Lower leg skin (tissue), 4 donors: ENCODE data around the gene PGBD1. TPM values are rescaled to one million over a fixed set of nuclear protein-coding genes. Genes with fewer than 3 reads are reported as not detected.

ENCODE experiments used
- DNase-seq, 2 donors: peaks; one replicate each; pipeline ENCODE4 v3.0.0-alpha.2; 2019; ENCODE audit warnings: low spot score in 2 of 2
- H3K4me3 ChIP-seq: fragments of 200-600 bp; sonication (generic); 2 replicates; pipeline ENCODE4 v1.5.1; 2017; ENCODE audit warnings: mild to moderate bottlenecking, low read depth; ENCODE audit not compliant: poor library complexity, severe bottlenecking
- CTCF ChIP-seq, 3 donors: fragments of 450-650 bp; IDR thresholded peaks; one replicate each; pipeline ENCODE4 v1.5.1; 2016; ENCODE audit warnings: antibody characterized with exemption in 3 of 3, mild to moderate bottlenecking in 3 of 3, moderate library complexity in 2 of 3
- POLR2A ChIP-seq, 2 donors: fragments of 450-650 bp; IDR thresholded peaks; one replicate each; pipeline ENCODE4 v1.6.1; 2016 to 2017; ENCODE audit warnings: antibody characterized with exemption in 2 of 2, mild to moderate bottlenecking in 1 of 2, moderate library complexity in 1 of 2
- WGBS, 2 donors: methylation state at CpG; one replicate each; pipeline ENCODE4 v1.1.5; 2018; 5-methylcytosine and 5-hydroxymethylcytosine counted together
- intact Hi-C: fragments of 100-400 bp; cut with DNase I; formaldehyde crosslinking; loops from one replicate; pipeline ENCODE4 v1.15.0; 2023; ENCODE audit warnings: low total_unique reads
- total RNA-seq, 4 donors: library from RNA; depleted of rRNA; stranded (reverse); fragments of >200 nt; gene quantifications; one replicate each; pipeline ENCODE4 v1.1.0, GENCODE V29; 2016

PGBD1 gene
- total RNA-seq, 4 donors from 2014 or later = 0.15 to 1.6 (median 1.1) TPM

- peak; percentile 62 to 89 for DNase-seq
- 7 to 8% methylated on average over 14 of the region's 14 CpGs for WGBS, 2 donors
- intact Hi-C loops = no loop called here
- TF ChIP-seq POLR2A (IDR thresholded peaks at IDR 0.05) (no peak), CTCF (IDR thresholded peaks at IDR 0.05) (no peak)
- H3K4me3 ChIP-seq = peak within 1 kb of the TSS; percentile 92
Measured at GRCh38 chr6:28252009-28252975, 29.1 kb upstream of the PGBD1 start, which contains the start of gene ZKSCAN4. Gene ZKSCAN4, minus strand, starts transcription at chr6:28252269. Its CDS starts 289 bp downstream, at chr6:28251980.

GRCh38 chr6:28254121-28254519, 27.3 kb upstream of the PGBD1 start:
- TF ChIP-seq POLR2A (IDR thresholded peaks at IDR 0.05) = no peak
- no peak for TF ChIP-seq CTCF (IDR thresholded peaks at IDR 0.05)
- no peak for DNase-seq
- intact Hi-C loops = no loop called here
- WGBS, 2 donors = 86 to 100% methylated on average over 1 of the region's 1 CpG
- H3K4me3 ChIP-seq = no peak overlapping the region

- 0% methylated on average over 1 of the region's 1 CpG for WGBS, 2 donors
- intact Hi-C loops = no loop called here
Measured at GRCh38 chr6:28257042-28257441, 24.3 kb upstream of the PGBD1 start.

GRCh38 chr6:28258877-28259777, 22.2 kb upstream of the PGBD1 start, which contains the start of gene NKAPL:
Gene NKAPL, plus strand, starts transcription at chr6:28259297. Its CDS starts 75 bp downstream, at chr6:28259372.
- H3K4me3 ChIP-seq = peak within 1 kb of the TSS; percentile 19
- 29 to 30% methylated on average over 52 to 54 of the region's 58 CpGs for WGBS, 2 donors
- DNase-seq = peak; percentile 51 to 94
- no peak for TF ChIP-seq CTCF (IDR thresholded peaks at IDR 0.05)
- no peak for TF ChIP-seq POLR2A (IDR thresholded peaks at IDR 0.05)
- intact Hi-C loops = no loop called here

More at GRCh38 chr6:28257042-28257441, 24.3 kb upstream of the PGBD1 start:
- TF ChIP-seq POLR2A (IDR thresholded peaks at IDR 0.05) (no peak), CTCF (IDR thresholded peaks at IDR 0.05) (no peak)
- no peak for DNase-seq
- H3K4me3 ChIP-seq = no peak overlapping the region

- 52 to 55% methylated on average over 2 of the region's 2 CpGs for WGBS, 2 donors
- no peak for DNase-seq
- no peak overlapping the region for H3K4me3 ChIP-seq
- intact Hi-C loops = no loop called here
- TF ChIP-seq CTCF (IDR thresholded peaks at IDR 0.05) (no peak), POLR2A (IDR thresholded peaks at IDR 0.05) (no peak)
Measured at GRCh38 chr6:28263922-28264321, 17.4 kb upstream of the PGBD1 start.
